Measurements from ENCODE around the gene JCAD. TPM values are rescaled to one million over a fixed set of nuclear protein-coding genes. Genes with fewer than 3 reads are reported as not detected.

The JCAD gene
- total and polyA plus RNA-seq, 2 of the 8 experiments (the other 6 are each of a cell fraction or from before 2014, with no cell fraction given): 0.56 to 5.2 TPM

GRCh38 chr10:30106987-30107386 is 47.6 kb upstream of the JCAD start (continued):
- TF ChIP-seq SAP30 (IDR thresholded peaks at IDR 0.05; ENCODE audit: insufficient read depth, insufficient replicate concordance, low read length): no peak
- no peak for TF ChIP-seq JUND (IDR thresholded peaks at IDR 0.05; ENCODE audit: low read length)
- TF ChIP-seq KDM4A (IDR thresholded peaks at IDR 0.05; ENCODE audit: low read depth, low read length, severe bottlenecking): no peak
- no peak for TF ChIP-seq CHD7 (IDR thresholded peaks at IDR 0.05; ENCODE audit: insufficient replicate concordance, low read length)
- no peak for TF ChIP-seq SP1 (IDR thresholded peaks at IDR 0.05; ENCODE audit: low read depth, low read length)
- TF ChIP-seq RBBP5 (IDR thresholded peaks at IDR 0.05; ENCODE audit: borderline replicate concordance, low read depth, low read length): no peak
